ENCODE results near the gene CTBP1.

CTBP1 gene

DNA sequence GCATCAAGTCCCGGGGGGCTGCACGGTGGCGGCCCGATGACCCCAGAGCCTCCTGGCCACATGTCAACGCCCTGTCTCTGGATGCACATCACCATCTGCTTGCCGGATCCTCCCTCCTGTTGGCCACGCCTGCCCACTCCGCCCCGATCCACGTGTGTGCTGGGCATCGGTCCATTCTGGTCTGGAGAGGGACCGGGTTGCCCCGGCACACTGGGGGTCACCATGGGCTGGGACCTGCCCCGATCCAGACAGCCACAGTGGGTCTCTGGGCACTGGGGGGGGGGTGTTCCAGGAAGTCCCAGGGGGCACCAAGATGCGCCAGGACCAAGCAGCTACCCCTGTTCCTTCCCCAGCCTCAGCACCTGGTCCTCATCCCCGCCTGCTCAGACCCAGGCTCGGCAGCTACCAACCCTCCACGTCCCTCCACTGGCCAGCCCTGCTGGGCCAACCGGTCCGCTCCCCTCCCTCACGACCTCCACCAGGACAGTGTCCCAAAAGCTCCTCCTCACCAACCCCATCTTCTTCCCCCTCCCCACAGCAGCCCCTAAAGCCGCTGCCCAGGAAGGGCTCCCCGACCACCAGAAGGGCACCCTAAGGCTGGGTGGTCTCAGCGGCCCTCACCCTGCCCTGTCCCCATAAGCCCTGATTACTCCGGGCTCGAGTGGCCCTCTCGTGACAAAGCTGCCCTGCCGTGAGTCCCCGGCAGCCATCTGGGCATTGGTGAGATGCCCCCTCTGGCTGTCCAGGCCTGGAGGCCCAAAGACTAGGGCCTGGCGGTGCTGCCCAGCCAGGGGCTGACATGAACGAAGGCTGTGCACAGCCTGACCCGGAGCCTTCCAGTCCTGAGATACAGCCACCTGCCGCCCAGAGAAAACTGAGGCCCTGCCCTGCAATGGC lies 4.6 kb downstream of the CTBP1 start:
- no peak overlapping the region for H3K27ac ChIP-seq (ENCODE audit: low read depth, low read length, poor library complexity, severe bottlenecking)
- H3K4me3 ChIP-seq (ENCODE audit: low read depth, low read length, poor library complexity, severe bottlenecking): no peak overlapping the region
- no peaks in the 10 kb centered on the region for H3K9me3 ChIP-seq (ENCODE audit: low read length)
- H4K20me1 ChIP-seq (ENCODE audit: insufficient read depth, low read length): no peaks in the 10 kb centered on the region
- H3K79me2 ChIP-seq (ENCODE audit: insufficient read depth, low read length): peaks cover 25% of the 10 kb centered on the region; the same call in 1 of the 2 replicates
- no peaks in the 10 kb centered on the region for H3K27me3 ChIP-seq (ENCODE audit: insufficient read depth, low read length)
- TF ChIP-seq, protein P1, sequence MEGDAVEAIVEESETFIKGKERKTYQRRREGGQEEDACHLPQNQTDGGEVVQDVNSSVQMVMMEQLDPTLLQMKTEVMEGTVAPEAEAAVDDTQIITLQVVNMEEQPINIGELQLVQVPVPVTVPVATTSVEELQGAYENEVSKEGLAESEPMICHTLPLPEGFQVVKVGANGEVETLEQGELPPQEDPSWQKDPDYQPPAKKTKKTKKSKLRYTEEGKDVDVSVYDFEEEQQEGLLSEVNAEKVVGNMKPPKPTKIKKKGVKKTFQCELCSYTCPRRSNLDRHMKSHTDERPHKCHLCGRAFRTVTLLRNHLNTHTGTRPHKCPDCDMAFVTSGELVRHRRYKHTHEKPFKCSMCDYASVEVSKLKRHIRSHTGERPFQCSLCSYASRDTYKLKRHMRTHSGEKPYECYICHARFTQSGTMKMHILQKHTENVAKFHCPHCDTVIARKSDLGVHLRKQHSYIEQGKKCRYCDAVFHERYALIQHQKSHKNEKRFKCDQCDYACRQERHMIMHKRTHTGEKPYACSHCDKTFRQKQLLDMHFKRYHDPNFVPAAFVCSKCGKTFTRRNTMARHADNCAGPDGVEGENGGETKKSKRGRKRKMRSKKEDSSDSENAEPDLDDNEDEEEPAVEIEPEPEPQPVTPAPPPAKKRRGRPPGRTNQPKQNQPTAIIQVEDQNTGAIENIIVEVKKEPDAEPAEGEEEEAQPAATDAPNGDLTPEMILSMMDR (IDR thresholded peaks at IDR 0.05; ENCODE audit: low read length): no peak
- TF ChIP-seq EZH2 (IDR thresholded peaks at IDR 0.05; ENCODE audit: borderline replicate concordance, low read length): no peak
- H3K9ac ChIP-seq (ENCODE audit: low read length): no peak overlapping the region
- H3K36me3 ChIP-seq (ENCODE audit: insufficient read depth, low read length): 0 out of 2 replicates have a peak, but pooled peaks cover 4% of the 10 kb centered on the region
- no peaks in the 10 kb centered on the region for H3K9me2 ChIP-seq (ENCODE audit: low read depth, low read length)
- H3K4me1 ChIP-seq (ENCODE audit: insufficient read depth, low read length, severe bottlenecking): peaks cover 16% of the 10 kb centered on the region
- H2AFZ ChIP-seq (ENCODE audit: low read length): no peak overlapping the region
- no peak overlapping the region for H3K4me2 ChIP-seq (ENCODE audit: low read length)
- no peaks in the 10 kb centered on the region for H3F3A ChIP-seq (ENCODE audit: insufficient read depth, low read length)

DNA sequence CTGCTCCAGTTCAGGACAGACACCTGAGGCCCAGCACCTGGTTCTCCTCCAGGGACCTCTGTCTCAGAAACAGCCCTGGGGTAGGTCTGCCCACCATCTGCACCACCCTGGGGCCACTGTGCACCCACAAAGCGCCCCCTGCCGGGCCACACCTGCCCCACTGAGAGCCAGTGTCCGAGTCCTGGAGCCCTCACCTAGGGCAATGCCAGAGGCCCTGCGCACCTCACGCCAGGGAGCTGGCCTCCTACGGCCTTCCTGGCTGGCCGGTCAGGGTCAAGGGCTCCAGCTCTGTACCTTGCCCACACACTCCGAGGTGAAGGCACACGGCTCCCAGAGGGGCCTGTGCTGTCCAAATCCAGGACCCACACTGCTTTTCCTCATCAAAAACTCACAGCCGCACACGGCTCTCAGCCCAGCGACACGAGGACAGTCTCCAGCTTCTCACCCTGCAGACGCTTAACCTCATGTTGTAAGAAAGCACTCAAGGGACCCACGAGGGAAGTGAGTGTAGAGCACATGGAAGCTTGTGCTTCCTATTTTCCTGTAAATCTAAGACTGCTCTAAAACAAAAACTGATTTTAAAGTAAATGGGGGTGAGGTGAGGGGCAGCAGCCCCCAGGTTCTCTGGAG lies 5.4 kb downstream of the CTBP1 start:
- Histone ChIP-seq H4K20me1 (ENCODE audit: insufficient read depth, low read length) (no peaks in the 10 kb centered on the region), H3K27ac (ENCODE audit: low read depth, low read length, poor library complexity, severe bottlenecking) (no peak overlapping the region), H3K9me2 (ENCODE audit: low read depth, low read length) (no peaks in the 10 kb centered on the region), H3K79me2 (ENCODE audit: insufficient read depth, low read length) (peaks cover 25% of the 10 kb centered on the region; the same call in 1 of the 2 replicates), H3K4me1 (ENCODE audit: insufficient read depth, low read length, severe bottlenecking) (peaks cover 15% of the 10 kb centered on the region), H3K4me3 (ENCODE audit: low read depth, low read length, poor library complexity, severe bottlenecking) (no peak overlapping the region), H3K36me3 (ENCODE audit: insufficient read depth, low read length) (0 out of 2 replicates have a peak, but pooled peaks cover 4% of the 10 kb centered on the region), H3F3A (ENCODE audit: insufficient read depth, low read length) (no peaks in the 10 kb centered on the region), H3K27me3 (ENCODE audit: insufficient read depth, low read length) (no peaks in the 10 kb centered on the region), H3K9me3 (ENCODE audit: low read length) (no peaks in the 10 kb centered on the region), H3K4me2 (ENCODE audit: low read length) (no peak overlapping the region), H3K9ac (ENCODE audit: low read length) (no peak overlapping the region), H2AFZ (ENCODE audit: low read length) (no peak overlapping the region)
- no peak for TF ChIP-seq EZH2 (IDR thresholded peaks at IDR 0.05; ENCODE audit: borderline replicate concordance, low read length)
- TF ChIP-seq, protein P1 (IDR thresholded peaks at IDR 0.05; ENCODE audit: low read length): peak; percentile 39

DNA sequence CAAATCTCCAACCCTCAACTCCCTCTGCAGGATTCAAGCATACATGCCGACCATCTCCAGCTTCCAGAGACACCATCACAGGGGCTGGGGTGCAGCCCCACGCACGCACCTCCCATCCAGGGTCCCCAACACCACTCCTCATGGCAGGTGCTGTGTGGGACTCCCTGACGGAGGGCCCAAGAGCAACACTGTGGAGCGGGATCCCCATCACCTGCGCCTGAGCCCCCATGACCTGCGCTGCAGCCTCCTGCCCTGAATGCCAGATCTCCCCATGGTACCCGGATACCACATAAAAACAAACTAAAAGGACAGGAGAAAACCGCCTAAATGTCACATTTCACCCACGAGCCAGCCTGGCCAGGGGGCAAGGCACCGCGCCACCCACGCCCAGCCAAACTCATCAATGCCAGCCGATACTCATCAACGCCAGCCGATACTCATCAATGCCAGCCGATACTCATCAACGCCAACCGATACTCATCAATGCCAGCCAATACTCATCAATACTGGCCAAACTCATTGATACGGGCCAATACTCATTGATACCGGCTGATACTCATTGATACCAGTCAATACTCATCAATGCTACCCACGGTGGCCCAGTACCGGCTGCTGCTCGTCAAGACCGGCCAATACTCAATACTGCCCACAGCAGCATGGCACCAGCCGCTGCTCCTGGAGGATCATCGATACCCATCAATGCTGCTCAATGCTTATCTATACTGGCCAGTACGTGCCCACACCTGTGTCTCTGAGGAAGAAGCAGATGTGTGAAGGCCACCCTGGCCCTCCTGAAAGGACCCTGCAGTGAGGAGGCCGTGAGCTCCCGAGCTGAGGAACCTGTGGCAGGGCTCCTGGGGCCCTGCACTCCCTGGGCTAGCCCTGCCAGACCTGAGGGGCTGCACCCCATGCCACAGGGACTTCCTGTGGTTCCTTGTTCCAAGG lies 6.2 kb downstream of the CTBP1 start:
- H3K4me2 ChIP-seq (ENCODE audit: low read length): no peak overlapping the region
- H3K9me3 ChIP-seq (ENCODE audit: low read length): no peaks in the 10 kb centered on the region
- H3K27me3 ChIP-seq (ENCODE audit: insufficient read depth, low read length): no peaks in the 10 kb centered on the region
- H3K9ac ChIP-seq (ENCODE audit: low read length): no peak overlapping the region
- peaks cover 15% of the 10 kb centered on the region for H3K4me1 ChIP-seq (ENCODE audit: insufficient read depth, low read length, severe bottlenecking)
- H2AFZ ChIP-seq (ENCODE audit: low read length): no peak overlapping the region
- no peaks in the 10 kb centered on the region for H4K20me1 ChIP-seq (ENCODE audit: insufficient read depth, low read length)
- H3F3A ChIP-seq (ENCODE audit: insufficient read depth, low read length): no peaks in the 10 kb centered on the region
- H3K36me3 ChIP-seq (ENCODE audit: insufficient read depth, low read length): 0 out of 2 replicates have a peak, but pooled peaks cover 4% of the 10 kb centered on the region
- H3K79me2 ChIP-seq (ENCODE audit: insufficient read depth, low read length): peaks cover 25% of the 10 kb centered on the region; the same call in 1 of the 2 replicates
- TF ChIP-seq, protein P1 (IDR thresholded peaks at IDR 0.05; ENCODE audit: low read length): no peak
- no peak for TF ChIP-seq EZH2 (IDR thresholded peaks at IDR 0.05; ENCODE audit: borderline replicate concordance, low read length)
- no peaks in the 10 kb centered on the region for H3K9me2 ChIP-seq (ENCODE audit: low read depth, low read length)
- no peak overlapping the region for H3K27ac ChIP-seq (ENCODE audit: low read depth, low read length, poor library complexity, severe bottlenecking)
- no peak overlapping the region for H3K4me3 ChIP-seq (ENCODE audit: low read depth, low read length, poor library complexity, severe bottlenecking)

Measured in OCI-LY1 (cell line).